ENCODE data around the gene DISC1.

DISC1 gene

DNA sequence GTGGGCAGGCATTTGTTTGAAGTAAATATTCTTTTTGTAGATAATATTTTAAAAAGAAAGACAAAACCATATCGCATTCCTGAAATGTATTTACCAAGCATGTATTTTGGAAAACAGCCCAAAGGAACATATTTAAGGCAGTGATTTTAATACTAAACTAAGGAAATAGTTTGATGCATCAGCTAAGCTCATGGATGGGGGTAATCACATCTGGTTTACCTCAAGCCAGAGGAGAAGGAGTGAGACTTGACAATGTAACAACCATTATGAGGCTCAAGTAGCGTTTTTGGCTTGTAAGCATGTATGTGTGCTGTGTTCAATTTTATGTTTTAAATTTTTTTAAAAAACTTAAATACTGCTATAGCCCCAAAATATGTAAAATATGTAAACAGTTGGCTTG is 390.5 kb downstream of the DISC1 start:
- no peak for DNase-seq

DNA sequence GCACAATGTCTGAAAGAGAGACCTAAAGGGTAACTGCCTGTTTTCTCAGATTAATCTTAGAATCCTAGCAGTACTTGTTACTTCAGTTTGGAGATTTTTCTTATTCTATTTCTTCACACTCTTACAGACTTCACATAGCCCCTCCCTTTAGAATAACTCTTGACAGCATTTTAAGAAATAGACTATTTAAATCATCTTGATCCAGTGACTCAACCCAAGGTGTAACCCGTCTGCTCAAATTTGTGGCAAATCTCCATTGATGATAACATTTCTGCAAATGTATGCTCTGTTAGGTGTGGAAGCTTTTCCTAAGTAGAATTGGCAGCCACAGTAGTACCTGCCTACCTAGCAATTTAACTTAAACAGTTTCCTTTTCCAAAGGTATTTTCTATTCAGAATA is 391.2 kb downstream of the DISC1 start:
- DNase-seq, result no peak

DNA sequence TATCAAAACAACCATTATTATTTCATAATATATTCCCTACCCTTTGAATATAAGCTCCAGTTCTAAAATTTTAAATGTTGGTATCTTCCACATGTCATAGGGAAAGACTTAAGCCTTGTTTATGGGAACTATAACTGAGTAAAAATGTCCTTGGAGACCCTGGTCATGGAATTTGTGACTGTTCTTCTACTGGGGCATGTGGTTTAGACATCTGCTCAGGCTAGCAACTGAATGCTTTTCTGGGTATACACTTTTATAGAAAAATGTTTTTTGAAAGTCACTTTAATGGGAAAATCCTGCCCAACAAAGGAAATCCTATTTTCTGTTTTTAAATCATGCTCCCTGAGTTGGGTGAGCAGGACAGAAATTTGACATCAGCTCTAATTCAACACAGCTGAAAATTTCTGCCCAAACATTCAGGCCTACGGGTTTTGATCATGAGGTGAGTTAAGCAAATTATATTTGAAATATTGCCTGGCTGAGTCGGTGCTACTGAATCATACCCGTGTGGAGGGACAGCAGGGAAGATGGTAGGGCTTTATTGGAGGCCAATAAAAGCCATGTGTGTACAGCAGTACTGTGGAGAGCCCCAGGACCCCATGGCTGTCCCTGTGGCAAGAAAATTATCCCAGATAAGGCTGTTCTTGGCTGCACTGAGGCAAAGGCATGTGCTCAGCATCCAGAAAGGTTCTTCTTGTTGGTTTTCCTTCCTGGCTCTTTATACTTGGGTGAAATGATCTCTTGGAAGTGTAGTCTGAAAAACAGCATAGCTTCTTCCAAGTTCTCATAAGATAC is 391.8 kb downstream of the DISC1 start:
- DNase-seq, result no peak

DNA sequence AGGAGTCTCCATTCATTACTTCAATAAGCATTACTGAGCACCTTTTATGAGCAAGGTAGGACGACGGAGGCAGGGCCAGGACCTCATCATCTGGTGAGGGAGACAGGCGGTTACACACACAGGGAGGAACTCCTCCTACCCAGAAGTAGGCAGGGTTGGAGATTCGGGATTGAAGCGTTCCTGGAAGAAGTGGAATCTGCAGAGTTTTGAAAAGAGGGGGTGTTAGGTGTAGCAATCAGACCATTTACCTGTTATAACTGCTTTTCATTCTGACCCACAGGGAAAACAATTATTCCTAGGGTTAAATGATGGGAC is 392.4 kb downstream of the DISC1 start:
- no peak for DNase-seq

DNA sequence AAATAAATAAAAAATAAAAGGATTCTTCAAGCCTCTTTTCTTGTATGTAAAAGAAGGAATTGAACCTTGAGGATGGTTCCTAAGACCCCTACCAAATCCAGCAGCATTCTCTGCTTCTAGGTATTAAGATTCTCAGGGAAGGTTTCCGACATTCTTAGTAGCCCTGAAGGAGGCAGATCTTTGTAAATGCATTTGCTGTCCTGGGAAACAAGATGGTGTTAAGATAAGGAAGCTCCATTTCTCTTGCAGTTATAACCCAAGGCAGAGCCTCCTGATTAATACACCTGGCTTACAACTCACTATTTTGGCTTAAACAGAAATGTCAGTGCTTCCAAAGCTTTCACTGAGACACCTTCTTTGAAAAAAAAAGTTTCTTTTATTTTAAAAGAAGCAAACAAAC is 393.8 kb downstream of the DISC1 start:
- no peak for DNase-seq

DNA sequence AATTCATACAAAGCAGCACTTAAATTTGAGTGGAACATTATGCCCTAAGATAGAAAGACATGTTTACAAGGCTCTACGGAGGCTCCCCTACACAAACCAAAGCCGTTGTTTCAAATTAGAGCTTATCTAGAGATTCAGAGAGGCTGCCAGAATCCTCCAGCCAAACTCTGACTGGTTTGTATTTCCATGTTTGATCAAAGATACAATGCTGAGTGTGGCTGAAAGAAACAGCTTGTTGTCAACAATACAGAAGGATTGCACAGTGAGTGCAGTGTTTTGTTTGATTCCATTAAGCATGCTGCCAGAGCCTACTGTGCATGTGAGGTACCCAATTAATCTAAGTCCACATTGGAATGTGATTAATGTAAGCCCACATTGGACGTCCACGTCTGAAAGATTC is 402.7 kb downstream of the DISC1 start:
- no peak for DNase-seq

DNA sequence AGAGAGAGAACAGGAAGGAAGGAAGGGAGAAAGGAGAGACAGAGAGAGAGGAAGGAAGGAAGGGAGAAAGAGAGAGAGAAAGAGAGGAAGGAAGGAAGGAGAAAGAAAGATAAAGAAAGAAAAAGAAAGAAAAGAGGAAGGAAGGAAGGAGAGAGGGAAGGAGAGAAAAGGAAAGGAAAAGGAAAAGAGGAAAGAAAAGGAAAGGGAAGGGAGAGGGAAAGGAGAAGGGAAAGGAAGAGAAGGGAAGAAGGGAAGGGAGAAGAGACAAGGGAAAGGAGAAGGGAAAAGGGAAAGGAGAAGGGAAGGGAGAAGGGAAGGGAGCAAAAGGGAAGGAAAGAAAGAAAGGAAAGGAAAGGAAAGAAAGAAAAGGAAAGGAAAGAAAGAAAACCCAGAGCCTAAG is 404.6 kb downstream of the DISC1 start:
- no peak for DNase-seq

DNA sequence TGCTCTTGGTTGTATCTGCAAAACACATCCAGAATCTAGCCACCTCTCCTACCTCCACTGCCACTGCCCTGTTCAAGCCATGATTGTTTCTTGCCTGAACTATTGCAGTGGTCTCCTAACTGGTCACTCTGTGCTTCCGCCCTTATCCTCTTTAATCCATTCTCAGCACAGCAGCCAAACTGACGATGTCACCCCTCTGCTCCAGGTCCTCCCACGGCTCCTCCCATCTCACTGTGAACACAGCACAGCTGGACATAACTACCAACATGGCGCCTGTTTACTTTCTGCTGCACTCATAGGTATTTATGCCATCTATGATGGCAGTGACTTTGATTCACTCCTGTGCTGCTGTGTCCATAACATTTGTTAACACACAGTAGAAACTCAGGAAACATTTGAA is 406.7 kb downstream of the DISC1 start:
- DNase-seq, result no peak

DNA sequence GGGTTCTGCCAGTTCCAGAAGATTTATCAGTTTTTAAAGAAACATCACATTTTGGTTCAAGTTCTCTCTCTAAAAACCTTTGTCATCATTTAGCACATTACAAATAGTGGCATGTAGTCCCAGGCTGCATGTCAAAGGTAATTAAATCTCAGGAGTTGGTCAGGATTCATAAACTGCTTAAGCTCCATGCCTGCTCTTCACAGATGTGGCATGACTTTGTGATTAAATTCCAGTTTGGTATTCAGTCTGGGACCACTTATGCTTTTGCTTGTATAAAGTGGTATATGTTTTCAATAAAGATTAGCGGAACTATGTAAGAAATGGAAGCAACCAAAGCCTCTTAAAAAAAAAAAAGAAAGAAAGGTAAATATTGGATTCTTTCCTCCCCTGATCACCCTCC is 408.0 kb downstream of the DISC1 start:
- no peak for DNase-seq

DNA sequence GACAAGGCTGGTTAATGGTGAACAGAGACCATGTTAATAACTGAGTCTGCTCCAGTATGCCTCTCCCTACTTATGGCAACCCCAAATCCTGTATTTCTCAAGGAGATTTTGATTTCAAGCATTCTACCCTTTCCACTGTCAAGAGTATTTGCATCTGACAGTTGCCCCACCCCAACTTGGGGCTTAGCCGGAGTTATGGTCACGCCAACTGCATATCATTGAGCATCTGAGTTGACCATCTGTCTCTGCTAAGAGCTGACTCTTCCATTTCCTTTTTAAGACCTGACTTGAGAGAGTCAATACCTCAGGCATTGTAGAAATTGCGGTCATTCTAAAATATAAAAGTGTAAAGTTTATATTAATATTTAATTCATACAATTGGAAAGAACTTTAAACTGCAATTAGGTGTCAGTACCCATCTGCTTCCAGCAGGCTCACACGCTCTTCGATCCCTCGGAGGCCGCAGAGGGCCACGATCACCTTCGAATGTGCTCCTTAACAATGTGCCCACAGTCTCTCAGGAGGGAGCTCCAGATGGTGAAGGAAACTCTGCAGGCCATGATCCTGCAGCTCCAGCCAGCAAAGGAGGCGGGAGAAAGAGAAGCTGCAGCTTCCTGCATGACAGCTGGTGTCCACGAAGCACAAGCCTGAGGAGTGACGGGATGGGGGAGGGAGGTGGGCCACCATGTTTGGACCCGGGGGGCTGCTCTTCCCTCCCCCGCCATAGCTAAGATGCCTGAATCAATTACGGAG is 409.8 kb downstream of the DISC1 start:
- DNase-seq, result no peak

DNA sequence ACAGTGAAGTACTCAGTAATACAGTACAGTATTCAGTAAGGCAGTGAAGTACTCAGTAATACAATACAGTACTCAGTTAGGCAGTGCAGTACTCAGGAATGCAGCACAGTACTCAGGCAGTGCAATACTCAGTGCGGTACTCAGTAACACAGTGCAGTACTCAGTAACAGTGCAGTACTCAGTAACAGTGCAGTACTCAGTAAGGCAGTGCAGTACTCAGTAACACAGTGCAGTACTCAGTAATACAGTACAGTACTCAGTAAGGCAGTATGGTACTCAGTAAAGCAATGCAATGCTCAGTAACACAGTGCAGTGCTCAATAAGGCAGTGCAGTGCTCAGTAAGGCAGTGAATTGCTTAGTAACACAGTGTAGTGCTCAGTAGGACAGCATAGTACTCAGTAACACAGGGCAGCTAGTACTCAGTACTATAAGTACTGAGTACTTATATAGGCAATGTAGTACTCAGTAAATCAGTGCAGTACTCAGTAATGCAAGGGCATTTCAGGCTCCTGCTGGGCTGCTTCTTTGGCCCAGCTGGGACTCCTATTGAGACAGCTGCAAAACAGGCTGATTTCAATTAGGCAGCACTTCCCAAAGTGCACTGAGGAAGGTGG is 411.3 kb downstream of the DISC1 start:
- no peak for DNase-seq

DNA sequence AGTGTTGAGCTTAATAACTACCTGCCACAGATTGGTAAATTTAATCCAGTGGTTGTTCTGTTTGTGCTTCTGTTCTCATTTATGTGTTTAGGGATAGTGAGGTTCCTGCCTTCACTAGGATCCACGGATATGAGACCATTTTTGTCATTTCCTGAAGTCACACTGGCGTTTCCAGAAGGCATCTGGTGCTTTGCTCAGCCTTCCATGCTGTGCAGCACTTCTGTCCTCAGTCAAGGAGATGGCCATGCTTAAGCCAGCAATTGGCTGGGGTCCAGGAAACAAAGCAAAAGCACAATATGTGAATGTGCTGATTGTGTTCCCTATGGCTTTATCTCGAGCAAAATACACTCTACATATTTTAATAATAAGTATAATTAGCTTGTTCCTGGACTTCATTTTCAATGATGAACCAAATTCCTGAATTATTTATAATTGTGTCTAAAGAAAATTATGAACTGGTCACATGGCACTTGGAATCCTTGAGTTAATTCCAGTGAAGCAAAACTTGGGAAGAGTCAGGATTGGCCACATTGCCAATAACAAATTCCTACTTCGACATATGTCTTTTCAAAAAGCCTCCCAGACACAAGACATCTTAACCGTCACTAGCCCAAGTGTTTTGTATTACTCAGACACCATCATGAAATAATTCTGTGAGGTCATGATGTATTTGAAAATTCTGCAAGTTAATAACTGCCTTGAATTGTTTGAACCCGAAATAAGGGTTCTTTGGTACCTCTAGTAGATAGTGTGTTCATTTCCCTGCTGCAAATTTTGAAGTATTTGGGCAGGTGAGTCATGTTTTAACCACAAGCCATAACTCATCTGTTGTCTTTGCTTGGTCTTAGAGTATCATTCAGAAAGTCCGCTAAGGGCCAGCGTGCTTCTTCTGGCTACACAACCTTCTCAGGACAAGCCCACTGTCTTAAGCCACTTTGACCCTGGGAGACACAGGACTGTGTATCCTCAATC is 412.4 kb downstream of the DISC1 start:
- no peak for DNase-seq

DNA sequence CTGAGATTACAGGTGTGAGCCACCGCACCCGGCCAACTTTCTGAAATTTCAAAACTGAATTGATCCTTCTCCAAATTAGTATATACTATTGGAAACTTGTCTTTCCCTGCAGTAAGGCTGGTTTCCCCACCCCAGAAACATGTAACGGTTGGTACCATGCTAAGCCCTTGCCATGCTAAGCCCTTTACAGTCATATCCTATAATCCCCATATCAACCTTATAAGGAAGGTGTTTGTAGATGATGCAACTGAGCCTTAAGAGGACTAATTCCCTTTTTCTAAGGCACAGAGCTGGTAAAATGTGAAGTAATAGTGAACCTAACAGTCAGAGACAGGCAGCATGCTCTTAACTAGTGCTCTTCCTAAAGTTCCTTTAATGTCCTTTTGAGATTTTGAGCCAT is 413.7 kb downstream of the DISC1 start:
- DNase-seq, result peak in 1 of 2 experiments; percentile 25

DNA sequence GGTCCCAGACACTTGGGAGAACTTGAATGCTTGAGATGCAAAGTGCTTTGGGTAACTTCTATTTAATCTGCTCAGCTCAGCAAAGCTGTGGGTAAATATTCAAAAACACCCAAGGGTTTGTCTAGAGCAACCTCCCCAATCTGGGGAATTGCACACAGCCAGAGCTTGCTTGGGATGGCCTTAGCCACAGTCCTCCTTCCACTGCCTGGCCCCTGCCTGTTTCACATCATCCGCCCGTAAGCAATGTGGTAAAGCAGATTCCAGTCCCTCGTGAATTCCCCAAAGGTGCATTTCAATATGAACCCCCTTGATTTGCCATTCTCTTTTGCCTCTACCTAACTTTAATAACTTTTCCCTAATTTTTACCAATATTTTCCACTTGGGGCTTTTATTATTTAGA is 418.1 kb downstream of the DISC1 start:
- no peak for DNase-seq

DNA sequence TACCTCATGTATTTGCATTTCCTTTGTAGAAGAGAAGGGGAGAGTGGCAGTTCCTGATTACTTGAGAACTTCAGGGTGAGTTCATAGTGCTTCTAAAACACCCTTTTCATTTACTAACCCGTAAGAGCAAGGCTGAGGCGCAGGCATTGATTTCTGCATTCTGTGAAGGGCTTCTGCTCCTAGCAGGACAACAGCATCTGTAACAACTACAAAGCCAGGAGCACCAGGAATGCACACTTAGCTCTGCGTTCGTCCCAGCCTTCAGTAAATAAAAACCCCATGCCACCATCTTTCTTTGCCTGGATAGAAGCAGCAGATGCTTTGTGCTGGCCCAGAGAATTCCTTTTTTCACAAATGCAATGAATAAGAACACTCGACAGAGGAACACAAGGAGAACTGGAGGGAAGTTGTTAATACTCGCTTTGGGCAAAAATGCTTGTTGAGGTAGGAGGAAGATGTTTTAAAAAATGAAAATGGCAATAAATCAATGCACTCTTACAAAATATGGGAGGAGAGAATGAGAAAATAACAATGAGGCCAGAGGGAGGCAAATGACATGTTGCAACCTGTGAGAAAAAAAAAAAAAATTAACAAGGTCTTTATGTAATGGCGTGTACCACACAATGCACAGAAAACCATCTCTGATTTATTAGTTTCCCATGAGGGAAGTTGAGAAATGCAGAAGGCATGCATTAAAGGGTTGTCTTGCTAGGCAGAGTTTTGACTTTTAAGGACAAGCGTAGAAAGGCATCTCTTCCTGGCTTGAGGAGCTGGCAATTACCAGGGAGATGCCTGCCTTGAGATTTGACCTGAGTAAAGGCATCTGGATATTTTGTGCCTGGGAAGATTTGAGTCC is 418.8 kb downstream of the DISC1 start:
- no peak for DNase-seq

DNA sequence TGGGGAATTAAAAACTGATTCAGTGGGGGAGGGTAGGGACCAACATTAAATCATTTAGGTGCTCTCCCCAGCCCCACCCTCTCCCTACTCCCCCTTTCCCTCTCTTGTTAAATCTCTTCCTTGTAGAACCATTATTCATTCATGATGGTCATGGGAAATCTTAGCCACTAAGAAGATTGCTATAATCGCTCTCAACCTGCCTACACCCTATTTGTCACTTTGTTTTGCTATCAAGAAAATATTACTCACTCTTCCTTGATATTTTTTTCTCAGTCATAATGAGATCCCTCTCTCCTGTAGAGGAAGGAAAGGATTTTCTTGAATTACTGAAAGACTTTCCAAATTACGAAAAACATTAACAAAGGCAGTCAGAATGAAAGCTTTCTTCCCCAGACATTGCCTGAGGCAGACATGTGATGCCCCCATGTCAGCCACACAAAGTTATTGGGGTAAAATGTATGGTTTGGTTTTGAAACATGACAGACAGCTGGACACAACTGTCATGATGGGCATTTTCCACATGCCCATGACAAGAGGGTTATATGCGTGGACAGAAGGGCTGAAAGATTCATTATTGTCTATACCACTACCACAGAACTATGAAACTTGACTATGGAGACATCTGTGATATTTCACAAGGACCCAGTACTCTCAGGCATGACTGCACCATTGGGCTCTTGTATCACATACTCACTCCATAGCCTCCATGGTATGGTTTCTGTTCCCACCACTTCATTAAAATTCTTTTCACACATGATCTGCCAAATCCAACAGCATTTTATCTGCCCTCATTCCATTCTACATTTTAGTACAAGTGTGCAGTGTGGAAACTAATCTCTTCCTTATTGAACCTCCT is 420.1 kb downstream of the DISC1 start:
- no peak for DNase-seq

DNA sequence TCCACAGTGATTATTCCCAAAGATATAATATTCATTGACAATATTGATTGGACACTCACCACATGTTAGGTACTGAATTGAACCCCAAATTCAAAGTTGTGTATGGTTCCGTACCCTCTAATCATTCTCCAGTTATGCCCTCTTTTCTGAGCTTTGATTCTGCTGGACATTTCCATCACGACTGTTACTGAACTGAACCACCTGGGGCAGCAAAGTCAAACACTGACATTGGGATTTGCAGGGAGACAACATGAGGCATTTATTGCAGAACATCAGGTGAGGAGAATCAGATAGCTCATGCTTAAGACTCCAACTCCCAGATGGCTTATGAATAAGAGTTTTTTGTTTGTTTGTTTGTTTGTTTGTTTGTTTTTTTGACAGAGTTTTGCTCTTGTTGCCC is 420.9 kb downstream of the DISC1 start:
- no peak for DNase-seq

DNA sequence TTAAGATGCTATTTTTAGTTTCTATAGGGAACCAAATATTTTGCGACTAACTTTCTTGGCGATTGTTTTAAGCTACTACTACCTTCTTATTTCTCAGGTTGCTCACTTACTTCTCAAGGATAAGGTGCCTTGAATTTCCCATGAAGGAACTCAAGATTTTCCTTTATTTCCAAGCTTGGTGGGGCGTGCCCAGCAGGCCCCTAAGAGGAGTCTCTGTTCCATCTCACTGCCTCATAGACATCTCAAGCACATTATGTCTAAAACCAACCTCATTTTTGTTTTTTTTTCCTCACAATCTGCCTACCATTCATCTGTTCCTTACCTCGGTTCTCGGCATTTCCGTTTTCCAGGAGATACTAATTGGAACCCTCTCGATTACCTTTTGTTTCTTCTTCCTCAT is 421.9 kb downstream of the DISC1 start:
- DNase-seq, result no peak

DNA sequence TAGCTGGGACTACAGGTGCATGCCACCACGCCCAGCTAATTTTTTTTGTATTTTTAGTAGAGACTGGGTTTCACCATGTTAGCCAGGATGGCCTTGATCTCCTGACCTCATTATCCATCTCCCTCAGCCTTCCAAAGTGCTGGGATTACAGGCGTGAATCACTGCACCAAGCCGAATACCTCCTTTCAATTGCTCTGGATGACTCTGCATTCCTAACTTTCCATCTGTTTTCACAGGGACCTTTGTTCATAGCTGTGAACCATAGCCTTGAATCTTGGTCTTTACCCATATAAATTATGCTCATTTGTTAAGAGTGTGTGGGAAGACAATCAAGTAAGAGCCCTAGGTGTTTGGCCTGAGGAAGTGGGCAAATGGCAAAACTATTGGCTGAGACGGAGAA is 422.7 kb downstream of the DISC1 start:
- DNase-seq, result no peak

DNA sequence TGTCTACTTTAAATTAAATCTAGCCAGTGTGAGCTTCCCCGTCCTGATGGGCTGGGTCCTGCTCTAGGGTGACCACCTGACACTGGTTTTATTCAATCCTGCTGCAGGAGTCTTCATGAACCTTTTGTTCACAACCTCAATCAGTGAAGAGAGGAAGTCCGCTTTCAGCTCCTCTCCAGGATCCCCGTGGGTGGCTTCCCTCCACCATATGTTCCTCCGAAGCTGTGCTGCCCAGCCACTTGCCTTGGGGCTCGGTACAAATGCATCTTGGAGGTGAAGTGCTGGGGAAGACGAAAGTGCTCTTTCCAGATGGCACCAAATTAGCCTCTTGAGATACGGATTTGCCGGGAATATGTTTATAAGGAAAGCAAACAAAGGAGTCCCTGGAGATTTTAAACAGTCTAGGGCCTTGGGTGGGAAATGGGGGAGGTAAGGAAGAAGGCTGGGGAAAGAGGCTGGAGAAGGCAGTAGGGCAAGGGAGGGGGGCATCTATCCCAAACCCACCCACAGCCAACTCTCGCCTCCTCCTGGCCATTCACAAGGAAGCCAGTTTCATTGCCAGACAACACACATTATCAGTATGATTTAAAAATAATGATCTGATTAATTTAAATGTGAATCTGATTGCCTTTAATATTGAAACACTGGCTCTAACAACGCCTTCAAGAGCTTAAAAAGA is 430.8 kb downstream of the DISC1 start:
- no peak for DNase-seq

DNA sequence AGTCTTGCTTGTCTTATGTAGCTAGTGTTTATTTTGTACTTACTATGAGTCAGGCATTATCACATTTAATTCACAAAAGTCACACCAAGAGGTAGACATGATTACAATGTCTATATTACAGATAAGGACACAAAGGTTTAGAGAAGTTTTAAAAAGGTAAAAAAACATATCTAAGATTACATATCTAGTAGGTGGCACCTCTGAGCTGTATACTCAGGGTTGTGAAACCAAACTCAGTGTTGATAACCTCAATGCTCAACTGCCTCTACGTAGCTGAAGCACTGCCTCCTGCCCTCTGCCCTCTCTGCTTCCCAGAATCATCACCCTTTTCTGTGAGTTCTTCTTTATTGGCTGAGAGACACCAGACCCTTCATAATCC is 431.3 kb downstream of the DISC1 start:
- no peak for DNase-seq

Data from AML-193 (cell line).